HEK293 (cell line): ENCODE data around the gene FUT9.

Experiments
- ZBTB17 ChIP-seq: fragments of 450-650 bp; formaldehyde crosslinking; IDR thresholded peaks from 2 replicates; pipeline ENCODE4 v1.5.1; 2016; ENCODE audit warnings: missing biosample characterization, missing genetic modification characterization
- ZNF266 ChIP-seq: fragments of 450-650 bp; formaldehyde crosslinking; IDR thresholded peaks from 2 replicates; pipeline ENCODE4 v1.5.1; 2016; ENCODE audit warnings: missing biosample characterization, missing genetic modification characterization, low read depth
- ZNF341 ChIP-seq: fragments of 450-650 bp; formaldehyde crosslinking; IDR thresholded peaks from 2 replicates; pipeline ENCODE4; 2016; ENCODE audit warnings: low read depth, missing biosample characterization, missing genetic modification characterization
- TF ChIP-seq, protein P1 (sequence below): fragments of 450-650 bp; formaldehyde crosslinking; IDR thresholded peaks from 2 replicates; pipeline ENCODE4 v1.5.1; 2016; ENCODE audit warnings: missing biosample characterization, missing genetic modification characterization

DNA sequence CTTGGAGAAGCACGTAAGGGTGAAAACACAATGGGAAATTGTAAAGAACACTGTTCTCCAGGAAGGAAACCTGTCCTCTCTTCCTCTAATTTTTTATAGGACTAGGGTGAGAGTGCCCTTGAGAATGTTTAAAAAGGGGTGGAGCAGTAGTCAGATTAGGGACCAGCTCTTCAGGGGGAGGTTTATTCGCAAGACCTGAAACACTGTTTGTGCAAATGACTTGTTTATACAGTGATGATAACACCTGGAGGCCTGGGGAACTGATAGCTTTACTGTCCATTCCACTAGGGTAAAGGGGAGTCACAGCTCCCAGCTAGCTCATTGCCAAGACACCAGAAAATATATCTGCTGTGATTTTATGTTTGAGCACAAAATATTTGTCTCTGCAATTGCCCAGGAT is 8.1 kb upstream of the FUT9 start:
- TF ChIP-seq ZNF266 (tag by site-specific recombination) (no peak), ZBTB17 (tag by site-specific recombination) (no peak), ZNF341 (tag by site-specific recombination) (no peak)
- TF ChIP-seq, protein P1, sequence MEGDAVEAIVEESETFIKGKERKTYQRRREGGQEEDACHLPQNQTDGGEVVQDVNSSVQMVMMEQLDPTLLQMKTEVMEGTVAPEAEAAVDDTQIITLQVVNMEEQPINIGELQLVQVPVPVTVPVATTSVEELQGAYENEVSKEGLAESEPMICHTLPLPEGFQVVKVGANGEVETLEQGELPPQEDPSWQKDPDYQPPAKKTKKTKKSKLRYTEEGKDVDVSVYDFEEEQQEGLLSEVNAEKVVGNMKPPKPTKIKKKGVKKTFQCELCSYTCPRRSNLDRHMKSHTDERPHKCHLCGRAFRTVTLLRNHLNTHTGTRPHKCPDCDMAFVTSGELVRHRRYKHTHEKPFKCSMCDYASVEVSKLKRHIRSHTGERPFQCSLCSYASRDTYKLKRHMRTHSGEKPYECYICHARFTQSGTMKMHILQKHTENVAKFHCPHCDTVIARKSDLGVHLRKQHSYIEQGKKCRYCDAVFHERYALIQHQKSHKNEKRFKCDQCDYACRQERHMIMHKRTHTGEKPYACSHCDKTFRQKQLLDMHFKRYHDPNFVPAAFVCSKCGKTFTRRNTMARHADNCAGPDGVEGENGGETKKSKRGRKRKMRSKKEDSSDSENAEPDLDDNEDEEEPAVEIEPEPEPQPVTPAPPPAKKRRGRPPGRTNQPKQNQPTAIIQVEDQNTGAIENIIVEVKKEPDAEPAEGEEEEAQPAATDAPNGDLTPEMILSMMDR = no peak
